ENCODE data around the gene POU3F3. TPM values are rescaled to one million over a fixed set of nuclear protein-coding genes. Genes with fewer than 3 reads are reported as not detected.

Gene POU3F3
- total RNA-seq = 0.35 and 1.1 TPM in 2 replicates

DNA sequence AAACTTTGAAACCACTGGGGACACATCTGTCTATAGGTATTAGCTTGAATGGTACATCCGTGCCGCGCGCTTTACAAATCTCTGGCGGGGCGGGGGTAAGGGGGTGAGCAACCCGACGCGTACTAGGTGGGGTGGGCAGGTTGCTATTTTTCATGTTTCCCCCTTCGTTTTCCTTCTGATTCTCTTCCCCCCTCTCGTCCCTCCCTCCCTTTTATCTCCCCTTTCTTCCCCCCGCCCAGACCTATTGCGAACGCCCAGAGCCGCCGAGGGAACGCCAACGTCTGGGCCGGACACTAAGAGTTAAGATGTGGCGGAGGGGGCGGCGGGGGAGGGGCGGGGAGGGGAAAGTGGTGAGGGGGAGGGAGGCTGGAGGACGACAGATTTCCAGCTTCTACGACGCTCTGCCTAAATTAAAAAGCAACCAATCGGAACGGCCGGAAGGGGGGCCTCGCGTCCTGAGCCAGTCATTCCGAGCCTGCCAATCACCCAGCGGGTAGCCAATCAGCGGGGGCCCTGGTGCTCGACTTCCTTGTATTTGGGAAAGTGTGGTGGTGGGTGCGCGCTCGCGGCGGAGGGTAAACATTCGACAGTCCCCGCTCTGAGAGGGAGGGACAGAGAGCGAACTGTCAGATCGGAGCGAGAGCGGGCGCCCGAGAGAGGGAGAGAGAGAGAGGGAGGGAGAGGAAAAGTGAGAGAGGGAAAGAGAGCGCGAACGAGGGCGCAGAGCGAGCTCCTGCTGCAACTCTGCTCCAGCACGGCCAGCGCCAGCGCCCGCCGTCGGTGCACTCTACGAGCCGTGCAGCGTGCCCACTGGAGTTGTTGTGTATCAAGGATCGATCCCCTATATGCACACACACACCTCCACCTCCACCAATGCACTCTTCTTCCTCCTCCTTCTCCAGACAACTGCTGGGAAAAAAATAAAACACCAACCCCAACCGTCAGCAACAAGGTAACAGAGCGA is at the start of gene POU3F3:
Gene POU3F3, plus strand, starts transcription at position 582 of the 964 bp plus-strand sequence. CDS start 1,396 bp downstream, outside the sequence.
- no peak for DNase-seq (ENCODE audit: extremely low read depth, low read depth, low spot score)

DNA sequence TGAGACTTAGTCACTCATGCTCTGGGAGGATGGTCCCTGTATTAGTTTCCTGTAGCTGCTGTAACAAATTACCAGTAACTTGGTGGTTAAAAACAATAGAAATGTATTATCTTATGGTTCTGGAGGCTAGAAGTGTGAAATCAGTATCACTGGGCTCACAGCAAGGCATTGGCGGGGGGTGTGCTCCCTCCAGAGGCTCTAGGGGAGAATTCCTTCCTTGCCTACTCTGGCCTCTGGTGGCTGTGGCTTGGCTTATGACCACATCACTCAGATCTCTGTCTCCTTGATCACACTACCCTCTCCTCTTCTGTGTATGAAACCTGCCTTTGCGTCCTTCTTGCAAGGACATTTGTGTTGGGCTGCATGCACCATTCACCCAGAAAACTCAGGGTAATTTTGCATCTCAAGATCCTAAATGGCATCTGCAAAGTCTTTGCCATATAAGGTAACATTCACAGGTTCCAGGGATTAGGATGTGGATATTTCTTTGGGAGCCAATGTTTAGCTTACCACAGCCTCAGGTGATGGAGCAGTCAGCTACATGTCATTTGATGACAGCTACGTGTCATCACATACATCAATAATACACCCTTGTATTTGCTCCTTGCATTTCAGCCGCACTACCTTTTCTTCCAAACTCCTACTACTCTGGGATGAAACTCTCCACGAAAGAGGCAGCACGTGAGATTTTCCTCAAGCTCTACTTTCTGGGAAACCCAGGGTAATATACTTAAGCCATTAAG is 49.6 kb upstream of the POU3F3 start:
- no peak for DNase-seq (ENCODE audit: extremely low read depth, low read depth, low spot score)

DNA sequence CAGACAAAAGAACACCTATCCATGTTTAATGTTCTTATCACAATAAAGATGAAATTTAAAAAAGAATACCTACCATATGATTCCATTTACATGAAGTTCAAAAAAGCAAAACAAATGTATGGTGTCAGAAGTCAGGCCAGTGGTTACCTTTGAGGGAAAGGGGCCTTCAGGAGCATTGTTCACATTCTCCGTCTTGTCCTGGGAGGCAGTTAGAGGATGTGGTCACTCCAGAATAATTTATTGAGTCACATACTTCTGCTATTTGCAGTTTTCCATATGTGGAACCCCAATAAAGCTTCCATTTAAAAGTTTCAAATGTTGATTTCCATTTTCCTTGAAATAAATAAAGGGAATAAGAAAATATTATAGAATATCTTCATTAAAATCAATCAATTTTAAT is 41.6 kb upstream of the POU3F3 start:
- no peak for DNase-seq (ENCODE audit: extremely low read depth, low read depth, low spot score)

DNA sequence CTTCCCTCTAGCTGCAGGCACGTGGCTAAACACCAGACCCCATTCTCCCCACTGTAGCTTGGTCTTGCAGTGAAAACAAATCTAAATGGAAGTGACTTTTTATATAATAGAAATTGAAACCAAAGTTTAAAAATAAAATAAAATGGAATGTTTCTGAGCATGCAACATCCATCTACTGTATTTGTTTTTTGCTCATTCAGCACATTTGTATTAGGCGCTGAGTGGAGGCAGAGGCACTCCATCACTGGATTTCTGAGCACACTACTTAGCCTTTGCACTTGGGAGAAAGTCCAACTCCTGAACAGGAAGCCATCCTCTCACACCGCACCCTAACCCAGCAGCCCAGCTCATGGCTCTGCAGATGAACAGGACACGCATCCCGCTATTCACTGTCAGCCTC is 37.8 kb upstream of the POU3F3 start:
- DNase-seq (ENCODE audit: extremely low read depth, low read depth, low spot score) = no peak

DNA sequence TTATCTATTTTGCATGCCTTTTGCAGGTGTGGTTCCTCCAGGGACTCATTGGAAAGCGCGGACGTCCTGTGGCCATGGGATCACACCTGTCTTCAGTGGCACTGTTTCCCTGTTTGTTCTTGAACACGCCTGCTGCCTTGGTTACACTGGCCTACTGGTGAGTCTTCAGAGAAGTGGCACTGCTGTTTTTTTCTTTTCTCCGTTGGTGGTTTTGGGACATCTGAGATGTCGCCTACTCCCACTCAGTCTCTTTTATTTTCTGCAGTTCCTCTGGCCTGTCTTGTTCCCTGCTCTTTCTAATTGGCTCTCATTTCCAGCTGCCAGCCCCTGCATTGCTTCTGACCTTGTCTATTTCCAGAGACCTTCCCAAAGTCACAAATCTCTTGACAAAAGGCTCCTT is 35.7 kb upstream of the POU3F3 start:
- no peak for DNase-seq (ENCODE audit: extremely low read depth, low read depth, low spot score)

DNA sequence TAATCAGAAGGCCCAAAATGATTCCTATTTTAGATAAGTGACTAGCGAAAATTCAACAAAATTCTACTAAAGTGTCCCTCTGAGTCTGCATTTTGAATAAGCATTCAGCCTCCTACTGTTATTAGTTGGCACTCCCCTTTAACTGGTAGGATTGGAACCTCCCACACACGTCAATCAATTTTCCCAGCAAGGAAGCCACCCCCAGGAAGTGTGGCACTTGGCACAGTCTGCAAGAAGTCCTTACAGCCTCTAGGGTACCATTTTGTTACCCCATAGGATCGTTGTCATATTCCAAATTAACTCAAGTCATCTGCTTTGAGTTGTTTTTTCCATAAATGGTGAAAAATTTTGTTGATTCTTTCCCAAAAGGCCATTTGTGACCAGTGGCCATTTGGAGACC is 33.8 kb upstream of the POU3F3 start:
- no peak for DNase-seq (ENCODE audit: extremely low read depth, low read depth, low spot score)

DNA sequence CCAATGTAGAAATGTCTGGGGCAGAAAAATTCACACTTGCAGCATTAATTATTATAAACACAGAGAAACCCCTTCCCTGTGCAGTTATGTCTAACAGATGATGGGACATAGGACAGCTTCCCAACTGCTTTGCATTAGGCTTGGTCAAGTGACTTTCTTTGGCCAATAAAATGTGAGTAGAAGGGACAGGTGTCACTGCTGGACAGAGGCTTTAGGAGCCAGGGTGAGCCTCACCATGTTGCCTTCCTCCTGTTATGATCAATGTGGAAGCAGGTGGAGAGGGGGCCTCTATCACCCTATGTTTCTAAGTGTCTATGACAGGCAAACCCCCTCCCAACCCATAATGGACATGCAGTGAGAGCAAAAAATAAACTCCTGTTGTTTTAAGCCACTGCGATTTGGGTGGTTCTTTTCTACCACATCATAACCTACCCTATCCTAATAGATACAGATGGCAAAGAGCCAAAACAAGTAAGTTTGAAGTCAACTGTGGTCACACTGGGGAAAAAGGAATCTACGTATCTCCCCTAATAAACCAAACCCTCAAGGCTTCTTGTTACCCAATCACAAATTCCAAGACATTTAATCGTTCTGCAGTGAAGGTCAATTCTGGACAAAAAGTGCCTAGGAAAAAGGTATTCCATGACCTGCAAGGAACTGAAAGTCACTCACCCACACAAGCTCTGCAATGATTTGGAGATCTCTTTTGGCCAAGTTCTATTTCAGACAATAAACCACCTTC is 28.6 kb upstream of the POU3F3 start:
- DNase-seq (ENCODE audit: extremely low read depth, low read depth, low spot score) = no peak

DNA sequence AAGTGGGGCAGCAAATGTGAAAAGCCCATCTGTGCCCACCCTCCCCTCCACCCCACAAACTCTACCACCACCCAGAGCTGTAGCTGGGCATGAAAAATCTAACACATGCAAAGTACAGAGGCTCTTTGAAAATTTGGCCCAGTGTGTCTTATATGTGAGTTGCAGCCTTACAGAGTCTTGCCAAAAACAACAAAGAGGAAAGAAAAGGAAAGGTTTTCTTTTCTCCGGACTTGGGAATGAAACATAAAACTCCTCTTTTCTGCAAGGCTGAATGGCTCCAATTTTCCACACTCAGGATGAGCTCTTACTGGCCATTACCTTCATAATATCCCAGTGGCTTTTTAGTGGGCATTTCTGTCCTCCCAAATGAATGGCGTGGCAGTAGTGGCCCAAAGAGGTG is 27.9 kb upstream of the POU3F3 start:
- no peak for DNase-seq (ENCODE audit: extremely low read depth, low read depth, low spot score)

DNA sequence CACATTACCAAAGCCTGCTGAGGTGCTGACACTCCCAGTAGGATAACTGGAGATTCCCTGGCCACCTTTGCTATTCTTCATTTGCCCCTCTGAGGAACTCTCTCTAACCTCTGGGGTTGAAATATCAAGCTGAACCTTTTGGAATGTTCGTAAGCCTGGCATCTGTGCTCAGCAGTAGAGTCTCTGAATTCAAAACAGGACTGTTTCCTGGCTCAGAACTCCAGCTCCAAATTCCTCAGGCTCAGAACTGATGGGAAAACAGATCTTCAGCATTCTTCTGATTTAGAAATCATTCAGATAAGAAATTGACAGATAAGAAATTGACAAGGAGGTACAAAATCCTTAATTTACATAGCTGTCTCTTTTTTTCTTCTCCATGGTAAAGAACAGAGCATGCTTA is 22.2 kb upstream of the POU3F3 start:
- DNase-seq (ENCODE audit: extremely low read depth, low read depth, low spot score) = no peak

DNA sequence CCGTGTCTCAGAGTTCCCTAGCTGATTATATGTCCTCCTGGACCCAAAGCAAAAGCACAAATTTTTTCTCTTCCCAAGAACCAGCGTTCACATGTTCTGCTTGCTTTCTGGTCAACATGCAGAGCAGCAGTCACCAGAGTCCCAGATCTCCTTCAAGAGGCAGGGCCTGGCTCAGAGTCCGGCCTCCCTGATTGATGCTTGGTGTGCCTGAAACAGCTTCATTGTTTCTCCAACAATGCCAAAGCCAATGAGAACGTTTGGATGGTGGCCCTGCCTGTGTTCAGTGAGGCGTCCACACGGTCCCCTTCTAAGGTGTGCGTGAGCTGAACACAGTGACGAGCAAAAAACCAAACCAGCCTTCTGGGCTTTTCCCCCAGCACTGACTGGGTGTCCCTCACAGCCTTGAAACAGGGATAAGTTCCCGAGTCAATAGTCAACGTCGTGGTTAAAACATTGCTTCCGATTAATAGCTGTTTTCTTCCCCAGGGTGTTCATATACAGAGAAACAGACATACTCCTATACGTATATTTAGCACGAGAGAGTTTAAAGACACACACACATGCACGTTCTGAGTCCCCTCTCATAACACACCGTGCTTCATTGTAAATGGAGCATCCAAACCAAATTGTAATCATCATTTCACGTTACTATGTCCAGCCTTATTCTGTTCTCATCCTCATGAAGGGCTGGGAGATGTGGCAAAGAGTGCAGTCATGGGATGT is 19.3 kb upstream of the POU3F3 start:
- DNase-seq (ENCODE audit: extremely low read depth, low read depth, low spot score) = no peak

DNA sequence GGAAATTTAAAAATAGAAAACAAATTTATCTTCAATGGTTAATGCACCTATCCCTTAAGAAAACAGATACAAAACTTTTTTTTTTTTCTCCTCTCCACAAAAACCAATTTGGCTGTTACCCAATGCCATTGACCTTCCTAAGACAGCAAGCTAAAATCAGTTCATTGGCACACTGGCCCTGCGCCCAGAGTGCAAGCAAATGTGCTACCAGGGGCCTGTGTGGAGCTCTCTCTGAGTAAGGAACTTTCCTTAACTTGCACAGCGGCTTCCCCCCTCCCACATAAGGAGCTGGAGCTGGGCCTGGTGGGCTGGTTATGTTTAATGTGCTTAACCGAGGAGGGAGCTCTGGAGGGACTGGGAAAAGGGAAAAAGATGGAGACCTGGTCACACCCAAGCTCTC is 17.6 kb upstream of the POU3F3 start:
- no peak for DNase-seq (ENCODE audit: extremely low read depth, low read depth, low spot score)

DNA sequence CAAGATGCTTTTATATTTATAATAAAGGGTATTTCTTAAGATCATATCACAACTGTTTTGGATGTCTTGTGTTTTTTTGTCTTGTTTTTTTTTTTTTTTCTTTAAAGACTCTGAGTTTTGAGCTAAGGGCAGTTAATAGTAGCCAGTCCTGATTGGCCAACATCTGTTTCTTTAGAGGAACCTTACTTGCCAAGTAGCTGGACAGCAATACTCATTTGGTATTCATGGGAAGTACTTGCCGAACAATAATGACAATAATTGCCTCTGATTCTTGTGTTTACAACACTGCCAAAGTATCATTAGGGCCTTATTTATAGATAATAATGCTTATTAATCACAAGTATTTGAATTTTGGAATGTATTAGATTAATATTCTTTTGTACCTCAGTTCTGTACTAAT is 17.1 kb upstream of the POU3F3 start:
- no peak for DNase-seq (ENCODE audit: extremely low read depth, low read depth, low spot score)

DNA sequence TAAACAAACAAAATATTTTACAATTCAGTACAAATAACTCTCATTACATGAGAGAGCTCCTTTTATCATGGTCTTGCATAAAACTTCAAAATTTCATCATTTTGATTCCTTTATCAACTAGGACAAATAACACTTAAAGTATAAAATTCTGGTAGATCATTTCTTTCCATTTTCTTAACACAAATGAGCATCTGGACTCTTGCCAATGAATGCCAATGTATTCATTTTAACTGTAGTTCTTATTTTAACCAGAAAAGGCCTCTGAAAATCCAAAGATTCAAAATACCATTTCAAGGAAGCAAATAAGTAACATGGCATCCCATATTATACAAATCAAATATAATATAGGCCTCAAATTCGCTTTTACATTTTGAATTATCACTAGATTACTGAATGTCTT is 13.8 kb upstream of the POU3F3 start:
- no peak for DNase-seq (ENCODE audit: extremely low read depth, low read depth, low spot score)

DNA sequence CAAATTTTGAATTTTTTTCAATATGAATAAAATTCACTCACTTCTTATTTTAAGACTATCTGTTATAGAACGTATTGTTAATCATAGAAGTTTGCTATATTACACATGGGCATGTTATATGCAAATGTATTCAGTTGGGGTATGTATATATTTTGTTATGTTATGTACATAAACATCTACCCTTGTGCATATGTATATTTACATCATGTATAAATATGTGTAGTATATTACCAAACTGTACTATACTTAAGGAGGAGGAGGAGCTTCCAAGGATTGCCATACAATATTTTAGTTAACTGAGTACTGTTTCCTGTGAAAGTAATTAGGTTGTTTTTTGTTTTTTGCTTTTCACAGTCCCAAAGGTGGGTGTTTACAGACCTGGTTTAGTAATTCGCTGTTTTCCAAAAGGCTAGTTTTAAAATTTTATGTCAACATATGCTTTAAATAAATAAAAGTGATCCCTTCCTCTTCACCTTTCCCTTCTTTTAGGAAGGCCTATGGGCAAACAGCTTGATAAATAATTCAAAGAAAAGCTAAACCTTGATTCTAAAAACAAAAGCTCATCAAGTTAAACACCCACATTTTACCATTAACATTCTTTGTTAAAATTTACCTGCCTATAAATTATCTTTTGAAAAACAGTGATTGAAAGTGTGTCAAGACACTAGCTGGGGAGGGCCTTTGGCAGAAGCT is 12.9 kb upstream of the POU3F3 start:
- no peak for DNase-seq (ENCODE audit: extremely low read depth, low read depth, low spot score)

DNA sequence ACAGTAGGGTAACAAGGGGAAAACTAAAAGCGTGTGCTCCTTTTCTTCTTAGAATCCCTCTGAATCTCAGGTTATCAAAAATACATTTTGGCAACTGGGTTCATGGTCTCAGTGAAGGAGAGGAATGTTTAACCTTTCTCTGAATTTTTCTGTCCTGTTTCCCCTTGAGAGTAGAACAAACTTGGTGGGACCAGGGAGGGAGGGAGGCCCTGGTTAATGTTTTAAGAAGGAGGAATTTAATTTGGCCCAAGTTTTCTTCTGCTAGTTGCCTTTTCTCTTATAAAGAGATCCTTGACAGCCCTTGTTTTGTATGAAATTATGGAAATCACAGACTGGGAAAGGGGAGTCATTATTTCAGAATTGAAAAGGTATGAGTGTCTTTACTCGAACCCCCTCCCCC is 12.2 kb upstream of the POU3F3 start:
- no peak for DNase-seq (ENCODE audit: extremely low read depth, low read depth, low spot score)

DNA sequence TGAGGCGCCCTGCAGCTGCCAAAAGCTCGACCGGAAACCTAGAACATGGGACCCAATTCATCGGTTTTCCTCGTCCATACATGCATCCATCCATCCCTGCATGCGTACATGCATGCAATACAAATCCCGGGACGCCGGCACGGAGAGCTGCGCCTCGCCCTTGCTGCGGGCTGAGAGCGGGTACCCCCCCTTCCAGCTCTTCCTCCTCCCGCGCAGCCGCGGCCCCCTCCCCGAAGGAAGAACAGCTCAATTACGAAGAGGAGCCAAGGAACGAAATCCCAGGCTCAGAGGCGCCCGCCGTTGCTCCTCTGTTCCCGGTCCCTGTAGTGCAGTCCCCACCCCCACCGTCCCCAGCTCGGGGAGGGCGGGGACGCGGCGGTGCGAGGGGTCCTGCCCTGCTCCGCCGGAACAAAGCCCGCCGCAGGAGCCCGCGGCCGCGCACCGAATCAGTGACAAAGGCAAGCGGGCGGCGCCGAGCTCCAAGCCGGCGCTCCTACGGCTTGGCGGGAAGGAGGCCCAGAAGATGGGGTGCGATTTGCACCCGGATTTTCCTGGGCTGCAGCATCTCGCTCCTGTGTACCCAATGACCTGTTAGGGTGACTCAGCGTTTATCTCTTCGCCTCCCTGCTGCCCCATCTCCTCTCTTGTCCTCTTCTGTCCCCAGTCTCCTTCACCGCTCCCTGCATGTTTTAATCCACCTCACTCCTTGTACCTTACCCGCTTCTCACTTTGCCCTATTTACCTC is 8.9 kb upstream of the POU3F3 start:
- DNase-seq (ENCODE audit: extremely low read depth, low read depth, low spot score) = no peak

DNA sequence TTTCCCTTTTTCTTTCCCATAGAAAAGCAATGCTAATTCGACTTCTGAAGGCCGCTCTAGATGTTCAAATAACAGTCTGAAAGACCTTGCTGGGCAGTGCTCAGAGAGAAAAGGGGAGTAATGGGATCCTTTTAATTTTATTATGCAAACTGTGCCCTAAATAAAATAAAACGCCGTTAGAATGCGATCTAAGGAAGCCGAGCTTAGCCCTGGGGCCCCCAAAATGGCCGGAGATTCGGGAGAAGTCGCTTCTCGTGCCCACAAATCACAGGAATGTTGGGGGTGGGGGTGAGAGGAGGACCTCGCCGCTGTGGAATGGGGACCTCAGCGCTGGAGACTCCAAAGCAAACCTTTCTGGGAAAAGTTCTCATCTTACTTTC is 8.4 kb upstream of the POU3F3 start:
- DNase-seq (ENCODE audit: extremely low read depth, low read depth, low spot score) = no peak

DNA sequence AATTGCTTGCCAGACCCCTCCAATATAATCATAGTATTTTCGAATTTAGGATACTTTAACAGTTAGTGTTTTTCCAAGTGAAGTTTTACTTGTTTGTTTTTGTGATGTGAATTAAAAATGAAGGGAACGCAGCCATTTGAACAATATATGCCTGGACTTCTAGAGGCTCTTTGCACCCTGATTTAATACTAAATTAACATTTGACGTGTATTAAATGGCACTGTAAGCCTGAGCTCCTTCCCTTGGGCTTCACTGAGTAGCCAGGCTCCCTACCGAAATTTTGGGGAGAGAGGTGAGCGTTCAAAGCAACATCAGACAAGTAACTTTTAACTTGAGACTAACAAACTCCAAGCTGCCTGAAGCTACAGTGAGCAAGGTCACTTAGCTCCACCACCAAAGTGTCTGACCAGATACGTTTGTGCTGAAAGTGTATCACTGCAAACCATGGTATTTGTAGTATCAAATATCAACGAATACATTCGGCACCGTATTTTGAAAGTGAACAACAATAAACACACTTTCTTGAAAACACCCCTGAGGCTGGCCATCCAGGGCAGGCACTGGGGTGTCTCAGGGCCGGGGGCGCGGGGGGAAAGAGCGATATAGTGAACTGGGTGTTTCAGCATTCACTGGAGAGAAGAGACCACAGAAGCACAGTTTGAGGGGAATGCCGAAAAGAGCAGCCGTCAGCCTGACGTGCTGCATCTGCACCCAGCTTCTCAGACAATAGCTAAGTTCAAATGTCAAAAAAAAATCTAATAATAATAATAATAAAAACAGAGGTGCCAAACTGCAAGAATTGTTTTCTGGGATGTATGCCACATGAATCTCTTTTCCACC is 7.7 kb upstream of the POU3F3 start:
- DNase-seq (ENCODE audit: extremely low read depth, low read depth, low spot score) = no peak
